ENCODE measurements around the gene CNTNAP5. TPM values are rescaled to one million over a fixed set of nuclear protein-coding genes. Genes with fewer than 3 reads are reported as not detected.
A peak's percentile ranks its signal among the peaks of the same experiment; 100 is the strongest.

CNTNAP5 gene
- total and polyA plus RNA-seq, 2 of the 8 experiments (the other 6 are each of a cell fraction or from before 2014, with no cell fraction given) = 0.11 to 0.76 TPM

DNA sequence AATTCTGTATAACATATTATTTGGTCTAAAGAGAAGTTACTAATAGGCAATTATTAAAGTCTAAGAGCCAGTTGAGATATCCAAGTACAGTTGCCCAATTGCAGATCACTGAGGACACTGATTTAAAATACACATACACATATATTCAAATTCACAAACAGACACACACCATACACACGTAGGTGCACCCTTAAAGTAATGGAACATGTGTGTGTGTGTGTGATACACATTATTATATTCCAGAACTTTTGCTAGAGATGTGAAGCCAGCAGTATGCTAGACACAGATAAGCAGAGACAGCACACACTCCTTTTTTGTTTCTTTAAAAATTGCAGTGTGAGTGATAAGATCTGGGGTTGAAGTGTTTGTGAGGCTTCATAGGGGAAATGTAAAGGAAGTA, 292.5 kb downstream of the CNTNAP5 start:
- Histone ChIP-seq H3K18ac (ENCODE audit: extremely low read depth, low read length) (0 out of 2 replicates have a peak overlapping the region, but pooled peaks have one; percentile 51), H3K56ac (replicated peaks; ENCODE audit: insufficient read length, low read depth, low read length) (no peak overlapping the region), H3K27me3 (replicated peaks in 1 of 4; ENCODE audit: control insufficient read depth in 3 of 4, extremely low read depth in 1 of 4, insufficient read depth in 3 of 4, low read length in 3 of 4) (no peaks in the 10 kb centered on the region), H4K91ac (replicated peaks; ENCODE audit: insufficient read length, low read length) (no peak overlapping the region), H3K9me3 (ENCODE audit: insufficient read depth in 2 of 2, low read depth in 1 of 2, low read length in 1 of 2) (no peaks in the 10 kb centered on the region), H3K79me2 (ENCODE audit: control insufficient read depth in 1 of 2, insufficient read depth in 2 of 2, low read length in 2 of 2) (no peaks in the 10 kb centered on the region), H3K4me3 (ENCODE audit: extremely low read depth in 1 of 4, insufficient read depth in 2 of 4, low read depth in 3 of 4, low read length in 4 of 4) (no peak overlapping the region), H3K23ac (ENCODE audit: insufficient read length) (no peak overlapping the region), H2AK5ac (ENCODE audit: low read depth, low read length) (no peak overlapping the region), H4K20me1 (replicated peaks in 1 of 2; ENCODE audit: control insufficient read depth in 1 of 2, insufficient read depth in 2 of 2, low read length in 2 of 2) (no peaks in the 10 kb centered on the region), H3K27ac (ENCODE audit: low read depth, low read length) (no peak overlapping the region), H3K4me2 (ENCODE audit: insufficient read depth in 1 of 2, low read depth in 2 of 2, low read length in 2 of 2) (no peak overlapping the region), H3K23me2 (ENCODE audit: low read depth, low read length) (peaks cover 3% of the 10 kb centered on the region; the same call in 1 of the 2 replicates), H2BK20ac (ENCODE audit: low read length) (no peak overlapping the region), H4K8ac (ENCODE audit: extremely low read depth, insufficient read depth, low read length) (no peak overlapping the region), H2BK120ac (replicated peaks; ENCODE audit: low read depth, low read length) (no peak overlapping the region), H3K4me1 (replicated peaks in 1 of 4; ENCODE audit: control insufficient read depth in 3 of 4, insufficient read depth in 4 of 4, low read length in 3 of 4) (peaks cover 0 to 3% (median 1%) of the 10 kb centered on the region in 4 experiments; a peak in 2 of 7 replicates), H4K5ac (ENCODE audit: insufficient read length, low read depth, low read length) (no peak overlapping the region), H2AFZ (ENCODE audit: low read length) (peak overlapping the region; percentile 57; the same call in 1 of the 2 replicates), H3K4ac (replicated peaks; ENCODE audit: insufficient read length, low read depth, low read length) (no peak overlapping the region), H2BK5ac (ENCODE audit: low read depth, low read length) (no peak overlapping the region), H3K79me1 (ENCODE audit: low read depth, low read length) (no peaks in the 10 kb centered on the region), H2BK15ac (ENCODE audit: low read length) (no peak overlapping the region), H3K9ac (replicated peaks in 1 of 4; ENCODE audit: extremely low read depth in 1 of 4, low read depth in 3 of 4, low read length in 3 of 4) (no peak overlapping the region; a peak in 1 of 7 replicates), H3K36me3 (ENCODE audit: control insufficient read depth in 2 of 4, insufficient read depth in 4 of 4, low read length in 3 of 4) (no peaks in the 10 kb centered on the region), H2BK12ac (ENCODE audit: low read depth, low read length) (no peak overlapping the region), H3K14ac (ENCODE audit: insufficient read length) (no peak overlapping the region)
- no peak for FAIRE-seq
- POLR2A ChIA-PET (ENCODE audit: partially characterized antibody) = no interaction called here
- DNase-seq (ENCODE audit: low read depth in 1 of 2, low spot score in 2 of 2) = no peak
- WGBS, 2 experiments (ENCODE audit: extremely low coverage in 1 of 2, insufficient coverage in 1 of 2, insufficient read length in 1 of 2, insufficient replicate concordance in 2 of 2, low coverage in 1 of 2, low lambda C conversion rate in 2 of 2, missing lambda C conversion rate in 1 of 2) = 88% methylated on average over 1 of the region's 1 CpG; no CpG with 5 or more reads in 1 of the 2 experiments
- CTCF ChIA-PET (ENCODE audit: partially characterized antibody) = interaction anchor here (1.0 kb wide), 1 partner anchor 491 kb away, joined by 3 read pairs; no protein-coding TSS in a partner anchor
- TF ChIP-seq HDAC2 (IDR thresholded peaks at IDR 0.05; ENCODE audit: borderline replicate concordance in 1 of 2, low read depth in 2 of 2, low read length in 2 of 2) (no peak), SIX5 (IDR thresholded peaks at IDR 0.05; ENCODE audit: low read depth, low read length) (no peak), JUND (IDR thresholded peaks at IDR 0.05; ENCODE audit: low read length) (no peak), GTF2F1 (IDR thresholded peaks at IDR 0.05; ENCODE audit: borderline replicate concordance, low read depth, low read length) (no peak), SP4 (IDR thresholded peaks at IDR 0.05; ENCODE audit: low read length) (no peak), POLR2A (IDR thresholded peaks at IDR 0.05; ENCODE audit: control extremely low read depth in 1 of 2, low read depth in 2 of 2, low read length in 2 of 2) (no peak), EGR1 (IDR thresholded peaks at IDR 0.05; ENCODE audit: borderline replicate concordance, low read depth, low read length) (no peak), POLR2AphosphoS5 (IDR thresholded peaks at IDR 0.05; ENCODE audit: low read depth, low read length) (no peak), RAD21 (IDR thresholded peaks at IDR 0.05 in 1 of 2, conservative IDR thresholded peaks at IDR 0.05 in 1 of 2; ENCODE audit: low read depth in 2 of 2, low read length in 2 of 2) (no peak), BRCA1 (IDR thresholded peaks at IDR 0.05; ENCODE audit: low read depth, low read length) (no peak), ATF3 (IDR thresholded peaks at IDR 0.05; ENCODE audit: insufficient read depth, low read depth, low read length) (no peak), TEAD4 (IDR thresholded peaks at IDR 0.05; ENCODE audit: low read depth, low read length) (no peak), PHF8 (conservative IDR thresholded peaks at IDR 0.05; ENCODE audit: low read depth, low read length) (no peak)
- TF ChIP-seq, protein P1, sequence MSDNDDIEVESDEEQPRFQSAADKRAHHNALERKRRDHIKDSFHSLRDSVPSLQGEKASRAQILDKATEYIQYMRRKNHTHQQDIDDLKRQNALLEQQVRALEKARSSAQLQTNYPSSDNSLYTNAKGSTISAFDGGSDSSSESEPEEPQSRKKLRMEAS (IDR thresholded peaks at IDR 0.05) = no peak

Data from H1 (cell line).